Globus pallidus (tissue), 1 donor: ENCODE measurements around the gene LPAR1.
"Not testable (repeated sequence)": the region's sequence is repeated elsewhere in the genome, so short reads cannot be mapped to it uniquely, and the experiment has no call there.

Source experiments
- DNase-seq: peaks from one replicate; pipeline ENCODE4 v3.0.0-alpha.2; 2015; ENCODE audit warnings: low spot score

LPAR1 gene

DNA sequence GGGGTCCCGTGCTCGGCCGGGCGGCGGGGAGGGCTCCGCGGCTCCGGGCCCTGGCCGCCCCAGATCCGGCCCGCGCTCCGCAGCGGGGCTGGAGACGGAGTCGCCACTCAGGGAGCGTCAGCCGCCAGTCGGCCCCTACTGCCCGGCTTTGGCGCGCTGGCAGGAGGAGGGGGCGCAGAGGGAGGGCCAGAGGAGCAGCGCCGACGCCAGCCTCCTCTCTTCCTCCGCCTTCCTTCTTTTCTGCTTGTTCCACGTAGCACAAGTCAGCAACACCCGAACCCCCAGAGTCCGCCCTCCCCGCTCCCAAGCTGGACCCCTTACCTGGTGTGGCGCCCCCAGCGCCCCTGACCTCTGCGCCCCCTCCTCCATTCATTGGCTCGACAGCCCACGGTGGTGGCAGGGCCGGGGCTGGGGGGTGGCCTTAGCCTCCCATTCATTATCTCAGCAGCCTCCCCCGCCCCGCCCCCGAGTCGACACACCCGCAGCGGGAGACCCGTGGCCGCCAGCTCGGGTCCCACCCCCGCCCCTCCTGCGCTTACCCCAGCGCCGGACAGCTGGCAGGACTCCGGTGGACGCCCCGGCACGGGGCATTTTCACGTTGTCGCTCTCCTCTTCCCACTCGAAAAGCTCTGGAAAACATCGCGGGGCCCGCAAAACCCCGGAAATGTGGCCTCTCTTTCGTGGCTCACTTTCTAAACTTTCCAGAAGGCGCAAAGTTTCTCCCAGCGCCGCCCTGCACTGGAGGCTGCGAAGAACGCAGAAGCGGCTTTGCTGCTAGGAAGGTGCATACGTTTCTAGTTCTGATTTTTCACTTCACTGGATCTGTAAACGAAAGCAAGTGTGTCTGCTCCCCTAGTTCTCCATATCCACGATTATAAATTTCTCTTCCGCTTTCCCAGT lies at the start of gene LPAR1:
Gene LPAR1, minus strand, starts transcription at position 140 of the 900 bp plus-strand sequence. CDS start 66,353 bp downstream, outside the sequence.
- peak; percentile 69 for DNase-seq

GRCh38 chr9:111078391-111079038 lies 40.2 kb upstream of the LPAR1 start:
- no peak for DNase-seq

GRCh38 chr9:111076519-111076918 lies 38.2 kb upstream of the LPAR1 start:
- DNase-seq, result no peak

DNA sequence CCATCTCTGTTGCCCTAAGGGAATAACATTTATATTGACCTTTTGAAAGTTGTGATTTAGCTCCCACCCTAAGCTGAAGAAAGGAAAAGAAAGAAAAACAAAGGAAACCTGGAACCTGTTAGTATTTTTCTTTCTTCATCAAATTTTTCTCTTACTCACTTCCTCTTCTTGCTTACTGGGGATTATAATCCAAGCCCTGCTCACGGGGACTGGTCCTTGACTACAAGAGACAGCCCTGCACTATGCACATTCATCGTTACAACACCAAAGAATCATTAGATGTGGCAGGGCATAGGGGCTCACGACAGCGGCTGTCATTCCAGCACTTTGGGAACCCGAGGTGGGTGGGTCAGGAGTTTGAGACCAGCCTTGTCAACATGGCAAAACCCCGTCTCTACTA lies 37.8 kb upstream of the LPAR1 start:
- DNase-seq, result no peak

- DNase-seq, result no peak
Observed at GRCh38 chr9:111074395-111074794, 36.1 kb upstream of the LPAR1 start.

DNA sequence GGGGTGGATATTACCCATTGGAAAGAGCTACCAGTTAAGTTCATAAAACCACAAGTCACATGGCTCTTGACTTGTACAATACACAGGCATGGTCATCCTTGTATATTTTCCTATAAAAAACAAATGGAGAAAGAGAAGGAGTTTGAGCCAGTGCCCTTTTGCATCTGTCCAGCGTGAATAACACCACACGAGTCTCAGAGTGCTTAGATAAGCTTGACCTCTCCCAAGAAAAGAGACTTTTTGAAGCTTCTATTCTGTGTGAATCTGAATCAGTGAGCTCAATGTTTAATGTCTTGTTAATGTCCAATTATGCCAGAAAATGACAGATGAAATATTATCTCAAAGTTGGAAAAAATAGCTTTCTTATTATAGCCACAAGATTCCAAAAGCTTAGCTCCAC lies 30.9 kb upstream of the LPAR1 start:
- peak; percentile 1 for DNase-seq

- DNase-seq, result peak; percentile 14
Observed at GRCh38 chr9:111068771-111069170, 30.5 kb upstream of the LPAR1 start.

- DNase-seq, result peak; percentile 1
Observed at GRCh38 chr9:111068383-111068730, 30.1 kb upstream of the LPAR1 start.

GRCh38 chr9:111066468-111066867 lies 28.2 kb upstream of the LPAR1 start:
- no peak for DNase-seq

DNA sequence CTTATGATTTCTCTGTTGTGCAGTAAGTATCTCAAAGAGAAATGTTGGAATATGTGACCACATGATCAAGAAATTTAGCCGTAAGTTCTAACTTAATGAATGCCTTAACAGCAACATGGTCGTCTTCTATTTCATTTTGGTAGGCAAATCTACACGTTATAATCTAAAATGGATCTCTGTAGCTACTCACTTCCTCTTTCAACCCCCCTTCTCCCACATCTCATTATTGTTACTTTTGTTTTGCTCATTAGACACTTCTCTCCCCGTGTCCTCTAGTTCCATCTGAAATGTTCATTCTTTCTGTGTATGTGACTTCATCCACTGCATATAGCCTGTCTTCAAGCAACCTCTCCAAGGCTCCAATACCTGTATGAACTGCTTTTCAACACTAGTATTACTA lies 27.1 kb upstream of the LPAR1 start:
- no peak for DNase-seq

- no peak for DNase-seq
Observed at GRCh38 chr9:111064160-111064837, 26.0 kb upstream of the LPAR1 start.

DNA sequence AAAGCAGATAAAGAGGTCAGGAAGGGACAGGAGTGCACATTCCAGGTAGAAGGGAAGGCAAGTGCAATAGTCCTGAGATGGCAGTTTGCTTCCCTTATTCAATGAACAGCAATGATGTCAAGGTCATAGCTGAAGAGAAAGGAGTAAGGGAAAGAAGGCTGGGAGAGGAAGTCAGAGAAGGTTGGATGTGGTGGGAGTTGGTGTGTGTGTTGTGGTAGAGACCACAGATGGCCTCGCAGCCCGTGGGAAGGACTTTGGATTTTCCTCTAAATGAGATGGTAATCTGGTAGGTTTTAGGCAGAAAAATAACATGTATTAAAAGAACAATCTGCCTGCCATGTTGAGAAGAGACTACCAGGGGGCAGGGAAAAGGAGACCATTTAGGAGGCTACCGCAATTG lies 25.1 kb upstream of the LPAR1 start:
- DNase-seq, result no peak

DNA sequence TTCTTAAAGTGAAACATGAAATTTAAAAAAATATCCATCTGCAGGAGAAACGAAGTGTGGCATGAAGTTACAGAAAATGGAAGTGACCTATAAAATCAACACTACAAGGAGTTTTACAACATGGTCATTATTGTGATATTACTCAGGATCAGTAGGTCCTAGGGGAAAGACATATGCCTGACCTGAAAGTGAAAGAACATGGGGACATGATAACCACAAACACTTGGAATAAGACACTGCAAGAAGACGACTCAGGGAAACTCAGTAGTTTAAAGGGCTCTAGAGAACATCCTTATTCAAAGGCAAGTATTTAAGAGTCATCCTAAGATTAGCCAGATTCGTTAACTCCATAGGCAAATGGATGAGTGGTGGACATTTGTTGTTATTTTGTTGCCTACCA lies 19.9 kb upstream of the LPAR1 start:
- DNase-seq, result no peak

DNA sequence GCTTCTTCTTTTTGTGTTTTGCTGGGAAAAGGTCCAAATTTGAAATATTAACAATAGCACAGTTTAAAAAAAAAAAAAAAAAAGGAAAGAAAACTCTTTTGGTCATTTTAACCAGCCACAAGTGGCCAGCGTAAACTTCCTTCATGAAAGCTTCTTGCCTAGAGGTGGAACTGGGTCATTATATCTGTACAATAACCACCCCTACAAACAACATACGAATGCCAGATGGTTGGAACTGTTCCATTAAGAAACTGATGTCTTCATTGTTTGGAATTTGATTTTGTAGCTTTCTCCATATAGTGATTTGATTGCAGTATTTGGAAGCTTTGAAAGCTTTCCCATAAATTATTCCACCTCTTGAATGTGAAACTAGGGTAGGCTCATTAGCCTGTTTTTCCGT lies 18.3 kb upstream of the LPAR1 start:
- no peak for DNase-seq

GRCh38 chr9:111052791-111053190 lies 14.5 kb upstream of the LPAR1 start:
- no peak for DNase-seq

- no peak for DNase-seq
Observed at GRCh38 chr9:111051400-111051799, 13.1 kb upstream of the LPAR1 start.

- no peak for DNase-seq
Observed at GRCh38 chr9:111050819-111051218, 12.5 kb upstream of the LPAR1 start.

DNA sequence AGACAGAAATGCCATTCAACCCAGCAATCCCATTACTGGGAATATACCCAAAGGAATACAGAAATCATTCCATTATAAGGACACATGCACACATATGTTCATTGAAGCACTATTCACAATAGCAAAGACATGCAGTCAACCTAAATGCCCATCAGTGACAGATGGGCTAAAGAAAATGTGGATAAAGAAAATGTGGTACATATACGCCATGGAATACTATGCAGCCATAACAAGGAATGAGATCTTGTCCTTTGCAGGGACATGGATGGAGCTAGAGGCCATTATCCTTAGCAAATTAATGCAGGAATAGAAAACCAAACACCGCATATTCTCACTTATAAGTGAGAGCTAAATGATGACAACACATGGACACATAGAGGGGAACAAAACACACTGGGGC lies 9.0 kb upstream of the LPAR1 start:
- not testable (repeated sequence) for DNase-seq

- no peak for DNase-seq
Observed at GRCh38 chr9:111041902-111042301, 3.6 kb upstream of the LPAR1 start.

DNA sequence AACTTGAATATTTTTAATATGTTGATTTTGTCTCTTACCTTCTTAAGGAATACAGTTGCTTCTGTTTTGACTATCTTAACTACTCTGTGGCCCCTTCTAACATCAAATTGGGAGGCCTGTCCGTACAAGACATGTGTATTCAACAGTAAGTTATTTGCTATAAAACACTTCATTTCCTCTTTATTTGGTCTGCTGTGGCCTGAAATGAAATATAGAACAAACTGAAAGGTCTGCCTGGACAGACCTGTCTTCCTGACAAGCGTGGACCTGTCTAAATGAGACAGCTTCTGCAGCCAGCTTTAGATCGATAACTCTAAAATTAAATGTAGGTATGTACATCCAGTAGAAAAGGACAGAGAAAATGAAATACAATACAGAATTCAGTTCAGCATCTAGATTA lies 2.2 kb upstream of the LPAR1 start:
- no peak for DNase-seq

GRCh38 chr9:111039231-111039906 lies 1.1 kb upstream of the LPAR1 start:
- DNase-seq, result peak; percentile 37

- DNase-seq, result peak; percentile 52
Observed at GRCh38 chr9:111037708-111038330, 451 bp downstream of the LPAR1 start.
